HEK293 (cell line): ENCODE results near the gene RNF10.

Experiments
- ATF2 ChIP-seq: fragments of 450-650 bp; formaldehyde crosslinking; IDR thresholded peaks from 2 replicates; pipeline ENCODE4 v1.5.1; 2016; ENCODE audit warnings: missing biosample characterization, missing genetic modification characterization, low read depth
- GLIS1 ChIP-seq: fragments of 450-650 bp; formaldehyde crosslinking; IDR thresholded peaks from 2 replicates; pipeline ENCODE4 v1.5.1; 2016; ENCODE audit warnings: missing biosample characterization, missing genetic modification characterization
- KLF17 ChIP-seq: fragments of 450-650 bp; formaldehyde crosslinking; IDR thresholded peaks from 2 replicates; pipeline ENCODE4 v1.5.1; 2016; ENCODE audit warnings: missing biosample characterization, missing genetic modification characterization
- REPIN1 ChIP-seq: fragments of 450-650 bp; formaldehyde crosslinking; IDR thresholded peaks from 2 replicates; pipeline ENCODE4 v1.5.1; 2017; ENCODE audit warnings: missing biosample characterization, missing genetic modification characterization, low read depth
- SCRT1 ChIP-seq: fragments of 450-650 bp; formaldehyde crosslinking; IDR thresholded peaks from 2 replicates; pipeline ENCODE4 v1.5.1; 2016; ENCODE audit warnings: missing biosample characterization, missing genetic modification characterization, borderline replicate concordance
- SETDB1 ChIP-seq: IDR thresholded peaks from one replicate; pipeline ENCODE4 v1.6.1; 2017; ENCODE audit warnings: mild to moderate bottlenecking, low read length, moderate library complexity, mixed read lengths; ENCODE audit not compliant: insufficient read length
- SP7 ChIP-seq: fragments of 450-650 bp; formaldehyde crosslinking; IDR thresholded peaks from 2 replicates; pipeline ENCODE4 v1.5.1; 2016; ENCODE audit warnings: missing biosample characterization, missing genetic modification characterization
- TRIM28 ChIP-seq: IDR thresholded peaks from 2 replicates; pipeline ENCODE4 v1.6.1; 2011; ENCODE audit warnings: low read length, control low read depth, borderline replicate concordance
- ZBTB17 ChIP-seq: fragments of 450-650 bp; formaldehyde crosslinking; IDR thresholded peaks from 2 replicates; pipeline ENCODE4 v1.5.1; 2016; ENCODE audit warnings: missing biosample characterization, missing genetic modification characterization
- ZBTB21 ChIP-seq: fragments of 450-650 bp; formaldehyde crosslinking; IDR thresholded peaks from 2 replicates; pipeline ENCODE4 v1.5.1; 2017; ENCODE audit warnings: missing biosample characterization, missing genetic modification characterization
- ZBTB6 ChIP-seq: fragments of 450-650 bp; formaldehyde crosslinking; IDR thresholded peaks from 2 replicates; pipeline ENCODE4 v1.5.1; 2017; ENCODE audit warnings: missing biosample characterization, missing genetic modification characterization
- ZFHX2 ChIP-seq: fragments of 450-650 bp; formaldehyde crosslinking; conservative IDR thresholded peaks from 2 replicates; pipeline ENCODE4 v1.5.1; 2016; ENCODE audit warnings: missing biosample characterization, missing genetic modification characterization
- ZFP3 ChIP-seq: fragments of 450-650 bp; formaldehyde crosslinking; IDR thresholded peaks from 2 replicates; pipeline ENCODE4 v1.5.1; 2016; ENCODE audit warnings: low read depth, missing biosample characterization, missing genetic modification characterization
- ZNF121 ChIP-seq: fragments of 450-650 bp; formaldehyde crosslinking; IDR thresholded peaks from 2 replicates; pipeline ENCODE4 v1.5.1; 2016; ENCODE audit warnings: missing biosample characterization, missing genetic modification characterization
- ZNF157 ChIP-seq: fragments of 450-650 bp; formaldehyde crosslinking; IDR thresholded peaks from 2 replicates; pipeline ENCODE4 v1.5.1; 2016; ENCODE audit warnings: missing biosample characterization, missing genetic modification characterization
- ZNF175 ChIP-seq: fragments of 450-650 bp; formaldehyde crosslinking; IDR thresholded peaks from 2 replicates; pipeline ENCODE4 v1.5.1; 2016; ENCODE audit warnings: missing biosample characterization, missing genetic modification characterization
- ZNF324 ChIP-seq: fragments of 450-650 bp; formaldehyde crosslinking; IDR thresholded peaks from 2 replicates; pipeline ENCODE4 v1.5.1; 2016; ENCODE audit warnings: missing biosample characterization, missing genetic modification characterization
- ZNF341 ChIP-seq: fragments of 450-650 bp; formaldehyde crosslinking; IDR thresholded peaks from 2 replicates; pipeline ENCODE4; 2016; ENCODE audit warnings: low read depth, missing biosample characterization, missing genetic modification characterization
- ZNF473 ChIP-seq: fragments of 450-650 bp; formaldehyde crosslinking; IDR thresholded peaks from 2 replicates; pipeline ENCODE4 v1.5.1; 2017; ENCODE audit warnings: missing biosample characterization, missing genetic modification characterization
- ZNF510 ChIP-seq: fragments of 450-650 bp; formaldehyde crosslinking; IDR thresholded peaks from 2 replicates; pipeline ENCODE4 v1.5.1; 2018; ENCODE audit warnings: mild to moderate bottlenecking, missing genetic modification characterization, missing biosample characterization; ENCODE audit not compliant: insufficient replicate concordance
- ZNF513 ChIP-seq: fragments of 450-650 bp; IDR thresholded peaks from 2 replicates; pipeline ENCODE4 v1.5.1; 2018; ENCODE audit warnings: missing biosample characterization, missing genetic modification characterization
- ZNF544 ChIP-seq: fragments of 450-650 bp; formaldehyde crosslinking; IDR thresholded peaks from 2 replicates; pipeline ENCODE4 v1.5.0; 2017; ENCODE audit warnings: missing biosample characterization, missing genetic modification characterization
- ZNF560 ChIP-seq: fragments of 450-650 bp; formaldehyde crosslinking; IDR thresholded peaks from 2 replicates; pipeline ENCODE4 v1.5.1; 2017; ENCODE audit warnings: missing biosample characterization, missing genetic modification characterization, borderline replicate concordance
- ZNF571 ChIP-seq: fragments of 450-650 bp; formaldehyde crosslinking; IDR thresholded peaks from 2 replicates; pipeline ENCODE4 v1.5.0; 2017; ENCODE audit warnings: missing biosample characterization, missing genetic modification characterization
- ZNF623 ChIP-seq: fragments of 450-650 bp; formaldehyde crosslinking; IDR thresholded peaks from 2 replicates; pipeline ENCODE4 v1.5.1; 2016; ENCODE audit warnings: missing biosample characterization, missing genetic modification characterization
- ZNF677 ChIP-seq: fragments of 450-650 bp; IDR thresholded peaks from 2 replicates; pipeline ENCODE4 v1.5.0; 2018; ENCODE audit warnings: missing biosample characterization, mild to moderate bottlenecking, missing genetic modification characterization, moderate library complexity
- ZNF785 ChIP-seq: fragments of 450-650 bp; formaldehyde crosslinking; IDR thresholded peaks from 2 replicates; pipeline ENCODE4 v1.5.1; 2016; ENCODE audit warnings: missing biosample characterization, missing genetic modification characterization
- TF ChIP-seq, protein P1 (sequence below): fragments of 450-650 bp; formaldehyde crosslinking; IDR thresholded peaks from 2 replicates; pipeline ENCODE4 v1.5.1; 2016; ENCODE audit warnings: missing biosample characterization, missing genetic modification characterization
- TF ChIP-seq, protein P2 (sequence below): fragments of 450-650 bp; formaldehyde crosslinking; IDR thresholded peaks from 2 replicates; pipeline ENCODE4 v1.5.1; 2016; ENCODE audit warnings: missing biosample characterization, missing genetic modification characterization
- TF ChIP-seq, protein P3 (sequence below): fragments of 450-650 bp; formaldehyde crosslinking; IDR thresholded peaks from 2 replicates; pipeline ENCODE4 v1.5.1; 2016; ENCODE audit warnings: missing biosample characterization, missing genetic modification characterization

Gene RNF10

DNA sequence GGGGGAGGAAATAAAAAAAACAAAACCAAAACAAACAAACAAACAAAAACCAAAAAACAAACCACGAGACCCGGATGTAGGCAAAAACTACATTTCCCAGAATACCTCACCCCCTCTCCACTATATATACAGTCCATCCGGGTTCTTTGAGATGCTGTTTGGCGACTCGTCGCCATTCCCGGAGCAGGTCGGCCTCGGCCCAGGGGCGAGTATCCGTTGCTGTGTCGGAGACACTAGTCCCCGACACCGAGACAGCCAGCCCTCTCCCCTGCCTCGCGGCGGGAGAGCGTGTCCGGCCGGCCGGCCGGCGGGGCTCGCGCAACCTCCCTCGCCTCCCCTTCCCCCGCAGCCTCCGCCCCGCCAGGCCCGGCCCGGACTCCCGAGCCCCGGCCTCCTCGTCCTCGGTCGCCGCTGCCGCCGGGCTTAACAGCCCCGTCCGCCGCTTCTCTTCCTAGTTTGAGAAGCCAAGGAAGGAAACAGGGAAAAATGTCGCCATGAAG lies at the start of gene RNF10 (continued):
- TF ChIP-seq KLF17 = no peak
- TF ChIP-seq GLIS1 (tag by site-specific recombination) = no peak
- TF ChIP-seq, protein P1, sequence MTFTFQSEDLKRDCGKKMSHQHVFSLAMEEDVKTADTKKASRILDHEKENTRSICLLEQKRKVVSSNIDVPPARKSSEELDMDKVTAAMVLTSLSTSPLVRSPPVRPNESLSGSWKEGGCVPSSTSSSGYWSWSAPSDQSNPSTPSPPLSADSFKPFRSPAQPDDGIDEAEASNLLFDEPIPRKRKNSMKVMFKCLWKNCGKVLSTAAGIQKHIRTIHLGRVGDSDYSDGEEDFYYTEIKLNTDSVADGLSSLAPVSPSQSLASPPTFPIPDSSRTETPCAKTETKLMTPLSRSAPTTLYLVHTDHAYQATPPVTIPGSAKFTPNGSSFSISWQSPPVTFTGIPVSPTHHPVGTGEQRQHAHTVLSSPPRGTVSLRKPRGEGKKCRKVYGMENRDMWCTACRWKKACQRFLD = no peak
- TF ChIP-seq, protein P2, sequence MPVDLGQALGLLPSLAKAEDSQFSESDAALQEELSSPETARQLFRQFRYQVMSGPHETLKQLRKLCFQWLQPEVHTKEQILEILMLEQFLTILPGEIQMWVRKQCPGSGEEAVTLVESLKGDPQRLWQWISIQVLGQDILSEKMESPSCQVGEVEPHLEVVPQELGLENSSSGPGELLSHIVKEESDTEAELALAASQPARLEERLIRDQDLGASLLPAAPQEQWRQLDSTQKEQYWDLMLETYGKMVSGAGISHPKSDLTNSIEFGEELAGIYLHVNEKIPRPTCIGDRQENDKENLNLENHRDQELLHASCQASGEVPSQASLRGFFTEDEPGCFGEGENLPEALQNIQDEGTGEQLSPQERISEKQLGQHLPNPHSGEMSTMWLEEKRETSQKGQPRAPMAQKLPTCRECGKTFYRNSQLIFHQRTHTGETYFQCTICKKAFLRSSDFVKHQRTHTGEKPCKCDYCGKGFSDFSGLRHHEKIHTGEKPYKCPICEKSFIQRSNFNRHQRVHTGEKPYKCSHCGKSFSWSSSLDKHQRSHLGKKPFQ (tag by site-specific recombination) = no peak
- TF ChIP-seq ZNF157 (tag by site-specific recombination) = no peak
- TF ChIP-seq ZNF175 (tag by site-specific recombination) = no peak
- TF ChIP-seq ZNF677 = no peak
- TF ChIP-seq ZNF560 (tag by site-specific recombination) = no peak
- no peak for TF ChIP-seq ZNF513 (tag by site-specific recombination)
- no peak for TF ChIP-seq ZBTB6 (tag by site-specific recombination)
- peak; percentile 31; the same call in 1 of the 2 replicates for TF ChIP-seq SP7 (tag by site-specific recombination)
- TF ChIP-seq ZNF544 (tag by site-specific recombination) = no peak
- peak; percentile 75 for TF ChIP-seq ZBTB17 (tag by site-specific recombination)
- TF ChIP-seq ZNF324 (tag by site-specific recombination) = no peak
- TF ChIP-seq REPIN1 = no peak; the same call in 1 of the 2 replicates
- TF ChIP-seq ZNF623 = no peak
- TF ChIP-seq ZFP3 = no peak
- no peak for TF ChIP-seq ZNF785 (tag by site-specific recombination)
- TF ChIP-seq ZBTB21 = no peak
- no peak for TF ChIP-seq TRIM28
- no peak for TF ChIP-seq ZNF510
- TF ChIP-seq ZFHX2 = no peak
- TF ChIP-seq ZNF121 (tag by site-specific recombination) = no peak
- TF ChIP-seq ZNF341 (tag by site-specific recombination) = peak; percentile 87
- TF ChIP-seq ZNF473 = no peak
- TF ChIP-seq SETDB1 = no peak
- TF ChIP-seq ZNF571 (tag by site-specific recombination) = no peak
- TF ChIP-seq ATF2 (tag by site-specific recombination) = no peak
- TF ChIP-seq SCRT1 (tag by site-specific recombination) = no peak
- TF ChIP-seq, protein P3, sequence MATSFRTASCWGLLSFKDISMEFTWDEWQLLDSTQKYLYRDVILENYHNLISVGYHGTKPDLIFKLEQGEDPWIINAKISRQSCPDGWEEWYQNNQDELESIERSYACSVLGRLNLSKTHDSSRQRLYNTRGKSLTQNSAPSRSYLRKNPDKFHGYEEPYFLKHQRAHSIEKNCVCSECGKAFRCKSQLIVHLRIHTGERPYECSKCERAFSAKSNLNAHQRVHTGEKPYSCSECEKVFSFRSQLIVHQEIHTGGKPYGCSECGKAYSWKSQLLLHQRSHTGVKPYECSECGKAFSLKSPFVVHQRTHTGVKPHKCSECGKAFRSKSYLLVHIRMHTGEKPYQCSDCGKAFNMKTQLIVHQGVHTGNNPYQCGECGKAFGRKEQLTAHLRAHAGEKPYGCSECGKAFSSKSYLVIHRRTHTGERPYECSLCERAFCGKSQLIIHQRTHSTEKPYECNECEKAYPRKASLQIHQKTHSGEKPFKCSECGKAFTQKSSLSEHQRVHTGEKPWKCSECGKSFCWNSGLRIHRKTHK (tag by site-specific recombination) = no peak
